ENCODE results near the gene CGREF1.

Gene CGREF1

DNA sequence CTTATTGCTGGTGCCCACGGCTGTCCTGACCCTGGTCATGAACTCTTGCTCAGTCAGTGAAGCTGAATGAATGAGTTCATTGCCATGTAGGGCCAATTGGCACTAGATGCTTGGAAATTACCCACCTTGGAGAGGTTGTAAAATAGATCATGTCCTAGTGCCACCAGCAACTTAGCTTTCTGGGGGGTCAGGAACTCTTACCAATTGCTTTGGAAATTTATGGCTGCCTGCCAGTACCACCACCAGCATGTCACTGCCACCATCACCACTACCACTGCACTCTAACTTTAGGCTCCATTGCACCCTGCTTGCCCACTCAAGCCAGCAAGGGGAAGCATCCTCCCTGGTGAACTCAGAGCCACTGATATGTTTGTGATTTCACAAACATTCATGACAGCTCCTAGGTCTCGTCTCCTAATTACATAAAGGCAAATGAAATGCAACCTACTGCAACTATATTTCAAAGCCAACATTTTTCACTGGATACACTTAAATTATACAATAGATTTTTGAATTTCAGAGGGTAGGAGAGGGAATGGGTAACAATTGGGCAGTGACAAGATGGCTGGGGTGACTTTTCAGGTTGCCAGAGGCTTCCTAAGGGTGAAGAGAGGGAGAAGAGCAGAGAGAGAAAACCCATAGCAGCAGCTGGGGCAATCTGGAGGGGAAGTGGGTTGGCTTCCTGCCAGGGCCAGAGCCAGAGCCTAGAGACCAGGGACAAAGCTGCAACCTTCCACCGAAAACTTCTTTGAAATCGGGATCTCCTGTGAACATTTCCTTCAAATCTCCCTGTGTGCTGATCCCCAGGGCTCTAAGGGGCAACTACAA lies 44.0 kb downstream of the CGREF1 start:
- H3K4me3 ChIP-seq (ENCODE audit: low read length) = no peak overlapping the region
- TF ChIP-seq, protein P1, sequence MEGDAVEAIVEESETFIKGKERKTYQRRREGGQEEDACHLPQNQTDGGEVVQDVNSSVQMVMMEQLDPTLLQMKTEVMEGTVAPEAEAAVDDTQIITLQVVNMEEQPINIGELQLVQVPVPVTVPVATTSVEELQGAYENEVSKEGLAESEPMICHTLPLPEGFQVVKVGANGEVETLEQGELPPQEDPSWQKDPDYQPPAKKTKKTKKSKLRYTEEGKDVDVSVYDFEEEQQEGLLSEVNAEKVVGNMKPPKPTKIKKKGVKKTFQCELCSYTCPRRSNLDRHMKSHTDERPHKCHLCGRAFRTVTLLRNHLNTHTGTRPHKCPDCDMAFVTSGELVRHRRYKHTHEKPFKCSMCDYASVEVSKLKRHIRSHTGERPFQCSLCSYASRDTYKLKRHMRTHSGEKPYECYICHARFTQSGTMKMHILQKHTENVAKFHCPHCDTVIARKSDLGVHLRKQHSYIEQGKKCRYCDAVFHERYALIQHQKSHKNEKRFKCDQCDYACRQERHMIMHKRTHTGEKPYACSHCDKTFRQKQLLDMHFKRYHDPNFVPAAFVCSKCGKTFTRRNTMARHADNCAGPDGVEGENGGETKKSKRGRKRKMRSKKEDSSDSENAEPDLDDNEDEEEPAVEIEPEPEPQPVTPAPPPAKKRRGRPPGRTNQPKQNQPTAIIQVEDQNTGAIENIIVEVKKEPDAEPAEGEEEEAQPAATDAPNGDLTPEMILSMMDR (conservative IDR thresholded peaks at IDR 0.05; ENCODE audit: low read length) = no peak
- DNase-seq (ENCODE audit: low read depth) = no peak

DNA sequence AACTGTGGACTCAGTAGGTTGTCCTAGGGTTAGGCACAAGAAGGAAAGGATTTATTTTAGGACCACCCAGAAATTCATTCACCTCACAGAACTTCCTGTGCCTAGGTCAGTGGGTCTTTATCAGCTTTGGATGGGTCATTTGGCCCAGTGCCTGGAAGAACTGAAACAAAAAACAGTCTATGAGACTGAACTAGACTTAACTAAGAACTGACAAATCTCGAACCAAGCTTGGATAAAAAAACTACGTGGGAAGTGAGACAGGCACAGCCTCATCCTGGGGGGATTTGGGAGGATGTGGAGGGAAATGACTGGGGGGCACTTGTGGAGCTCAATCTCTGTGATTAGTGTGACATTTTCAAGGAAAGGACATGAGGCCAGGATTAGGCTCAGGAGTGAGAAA lies 45.1 kb downstream of the CGREF1 start:
- no peak for DNase-seq (ENCODE audit: low read depth)
- H3K4me3 ChIP-seq (ENCODE audit: low read length) = no peak overlapping the region
- TF ChIP-seq, protein P1 (conservative IDR thresholded peaks at IDR 0.05; ENCODE audit: low read length) = no peak

DNA sequence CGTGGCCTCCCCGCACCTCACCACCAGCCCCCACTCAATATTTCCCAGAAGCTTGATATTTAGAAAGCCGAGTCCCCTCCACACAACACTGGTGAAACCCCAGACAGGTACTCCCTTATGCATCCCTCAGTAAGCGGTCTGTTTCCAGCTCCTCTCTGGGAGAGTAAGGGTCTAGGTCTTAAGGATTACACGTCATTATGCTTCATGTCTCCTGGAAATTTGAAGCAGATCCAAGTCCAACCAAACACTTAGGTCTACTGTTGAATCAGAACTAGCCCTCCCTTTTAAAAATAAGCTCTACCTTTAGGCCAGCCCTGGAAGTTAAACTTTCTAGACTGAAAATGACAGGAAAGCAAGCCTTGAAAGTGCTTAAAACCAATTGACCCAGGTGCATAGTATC lies 46.0 kb downstream of the CGREF1 start:
- no peak overlapping the region for H3K4me3 ChIP-seq (ENCODE audit: low read length)
- TF ChIP-seq, protein P1 (conservative IDR thresholded peaks at IDR 0.05; ENCODE audit: low read length) = no peak
- DNase-seq (ENCODE audit: low read depth) = no peak

DNA sequence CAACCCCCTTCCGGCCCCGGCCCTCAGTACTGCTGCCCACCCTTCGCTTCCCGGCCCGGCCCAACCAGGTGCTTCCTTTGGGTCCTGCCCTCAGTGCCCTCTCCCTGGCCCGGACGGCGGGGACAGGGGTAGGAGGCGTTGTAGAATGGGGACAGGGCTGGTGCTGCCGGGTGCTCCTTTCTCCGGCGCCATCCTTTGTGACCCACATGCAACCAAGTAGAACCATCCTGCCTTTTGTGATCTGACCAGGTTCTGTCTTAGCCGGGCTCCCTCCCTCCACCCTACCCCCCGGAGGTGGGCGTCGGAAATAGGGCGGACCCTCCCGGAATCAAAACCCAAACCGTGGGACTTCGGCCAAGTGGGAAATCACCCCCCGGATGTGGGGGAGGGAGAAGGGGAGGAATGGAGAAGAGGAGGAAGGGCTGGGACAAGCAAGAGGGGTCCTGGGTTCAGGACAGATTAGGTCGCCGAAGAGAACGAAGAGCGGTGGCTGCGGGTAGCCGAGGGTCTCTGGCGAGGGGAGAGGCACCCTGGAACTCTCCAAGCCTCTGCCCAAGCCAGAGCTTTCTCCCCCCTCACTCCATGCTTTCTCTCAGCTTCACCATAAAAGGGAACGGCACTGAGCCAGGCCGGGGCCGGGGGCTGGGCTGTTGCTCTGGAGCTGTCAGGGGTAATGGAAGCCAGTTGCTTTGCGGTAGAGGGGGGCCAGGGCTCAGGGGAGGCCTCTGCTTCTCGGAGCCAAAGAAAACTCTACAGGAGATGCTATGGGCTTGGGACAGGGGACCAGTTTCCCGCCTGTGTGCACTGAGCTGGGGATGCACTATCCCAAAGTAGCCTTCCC lies 46.7 kb downstream of the CGREF1 start:
- DNase-seq (ENCODE audit: low read depth) = no peak
- TF ChIP-seq, protein P1 (conservative IDR thresholded peaks at IDR 0.05; ENCODE audit: low read length) = no peak
- peak overlapping the region; percentile 68 for H3K4me3 ChIP-seq (ENCODE audit: low read length)

DNA sequence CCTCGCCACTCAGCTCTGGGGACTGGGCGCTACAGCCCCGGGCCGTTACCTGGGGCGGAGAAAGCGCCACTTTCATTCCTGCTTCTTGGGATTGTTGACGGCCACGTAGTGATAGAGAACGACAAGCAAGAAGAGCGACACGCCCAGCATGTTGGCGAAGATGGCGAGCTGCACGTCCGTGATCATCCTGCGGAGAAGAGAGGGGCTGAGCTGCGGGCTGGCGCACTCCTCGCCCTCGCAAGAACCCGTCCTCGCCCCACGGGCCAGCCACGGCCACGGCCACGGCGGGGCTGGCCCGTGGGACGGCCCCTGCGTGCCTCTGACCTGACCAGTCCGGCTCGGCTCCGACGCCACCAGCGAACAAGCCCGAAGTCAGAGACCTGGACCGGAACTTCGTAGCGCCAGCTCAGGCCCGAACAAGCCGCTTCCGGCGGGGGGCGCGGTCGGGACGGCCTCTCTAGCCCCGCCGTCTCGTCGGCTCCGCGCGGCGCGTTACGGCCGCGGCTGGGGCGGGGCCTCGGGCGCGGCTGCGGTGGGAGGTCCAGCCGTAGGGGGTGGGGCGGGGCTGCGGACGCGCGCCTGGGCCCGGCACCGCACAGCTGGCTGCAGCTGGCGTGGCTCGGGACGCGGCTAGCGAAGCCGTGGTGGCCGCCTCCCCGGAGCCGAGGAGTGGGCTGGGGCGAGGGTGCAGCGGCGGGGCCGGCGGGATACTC lies 47.5 kb downstream of the CGREF1 start, which contains the start of gene OST4:
Gene OST4, minus strand, starts transcription at position 378 of the 713 bp plus-strand sequence.
- peak; percentile 91 for DNase-seq (ENCODE audit: low read depth)
- TF ChIP-seq, protein P1 (conservative IDR thresholded peaks at IDR 0.05; ENCODE audit: low read length) = no peak

DNA sequence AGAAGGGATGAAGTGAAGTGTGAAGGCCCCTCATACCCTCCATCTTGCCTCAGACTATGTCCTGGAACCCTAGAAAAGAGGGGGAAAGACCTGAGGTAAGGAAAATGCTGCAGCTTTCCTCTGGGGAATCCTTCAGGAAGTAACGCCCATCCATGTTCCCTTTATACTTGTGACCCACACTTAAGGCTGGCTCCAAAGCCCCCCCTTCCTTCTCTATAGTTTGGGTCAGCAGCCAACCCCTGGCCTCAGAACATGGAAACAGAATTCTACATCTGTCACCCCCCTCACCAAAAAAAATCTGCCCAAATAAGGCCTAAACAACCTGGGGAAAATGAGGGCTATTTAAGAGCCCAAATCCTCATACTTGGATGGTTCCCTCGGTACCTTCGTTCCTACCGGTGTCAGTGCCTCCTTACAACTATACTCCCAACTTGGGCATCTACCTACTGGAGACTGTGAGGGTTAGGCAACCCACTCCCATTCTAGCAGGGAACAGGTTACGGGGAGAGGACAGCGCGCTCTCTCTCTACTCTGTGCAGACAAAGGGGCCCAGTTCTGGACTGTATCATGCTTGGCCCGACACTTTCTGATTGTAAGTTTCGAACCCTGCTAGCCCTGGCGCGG lies 48.2 kb downstream of the CGREF1 start:
- H3K4me3 ChIP-seq (ENCODE audit: low read length) = peak overlapping the region; percentile 99
- no peak for DNase-seq (ENCODE audit: low read depth)
- TF ChIP-seq, protein P1 (conservative IDR thresholded peaks at IDR 0.05; ENCODE audit: low read length) = no peak

More for the DNA sequence above, 47.5 kb downstream of the CGREF1 start, which contains the start of gene OST4:
- peak within 1 kb of the TSS; percentile 99 for H3K4me3 ChIP-seq (ENCODE audit: low read length)
